ENCODE results near the gene XYLT1.

Gene XYLT1

DNA sequence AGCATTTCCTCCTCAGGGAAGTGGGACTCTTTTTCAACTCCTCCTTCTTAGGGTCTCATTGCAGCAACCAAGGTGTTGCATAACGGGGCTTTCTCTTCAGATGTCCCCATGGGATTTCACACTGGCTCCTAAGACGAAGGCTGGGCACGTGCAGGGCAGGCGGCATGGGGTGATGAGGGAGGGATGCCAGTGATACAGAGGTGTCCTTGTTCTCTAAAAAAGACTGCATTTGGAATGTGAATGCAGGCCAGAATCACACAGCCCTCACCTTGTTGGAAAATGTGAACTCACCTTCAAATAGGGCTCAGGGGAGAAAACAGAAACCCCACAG, 105.6 kb downstream of the XYLT1 start:
- no peak overlapping the region for H3K4me3 ChIP-seq (ENCODE audit: low read depth, low read length)
- TF ChIP-seq, protein P1, sequence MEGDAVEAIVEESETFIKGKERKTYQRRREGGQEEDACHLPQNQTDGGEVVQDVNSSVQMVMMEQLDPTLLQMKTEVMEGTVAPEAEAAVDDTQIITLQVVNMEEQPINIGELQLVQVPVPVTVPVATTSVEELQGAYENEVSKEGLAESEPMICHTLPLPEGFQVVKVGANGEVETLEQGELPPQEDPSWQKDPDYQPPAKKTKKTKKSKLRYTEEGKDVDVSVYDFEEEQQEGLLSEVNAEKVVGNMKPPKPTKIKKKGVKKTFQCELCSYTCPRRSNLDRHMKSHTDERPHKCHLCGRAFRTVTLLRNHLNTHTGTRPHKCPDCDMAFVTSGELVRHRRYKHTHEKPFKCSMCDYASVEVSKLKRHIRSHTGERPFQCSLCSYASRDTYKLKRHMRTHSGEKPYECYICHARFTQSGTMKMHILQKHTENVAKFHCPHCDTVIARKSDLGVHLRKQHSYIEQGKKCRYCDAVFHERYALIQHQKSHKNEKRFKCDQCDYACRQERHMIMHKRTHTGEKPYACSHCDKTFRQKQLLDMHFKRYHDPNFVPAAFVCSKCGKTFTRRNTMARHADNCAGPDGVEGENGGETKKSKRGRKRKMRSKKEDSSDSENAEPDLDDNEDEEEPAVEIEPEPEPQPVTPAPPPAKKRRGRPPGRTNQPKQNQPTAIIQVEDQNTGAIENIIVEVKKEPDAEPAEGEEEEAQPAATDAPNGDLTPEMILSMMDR (IDR thresholded peaks at IDR 0.05; ENCODE audit: low read depth, low read length), result no peak
- DNase-seq (ENCODE audit: low read depth, low spot score), result no peak
- in situ Hi-C loops (cut with HindIII; ENCODE audit: low sequenced_read_pairs), result no loop called here

DNA sequence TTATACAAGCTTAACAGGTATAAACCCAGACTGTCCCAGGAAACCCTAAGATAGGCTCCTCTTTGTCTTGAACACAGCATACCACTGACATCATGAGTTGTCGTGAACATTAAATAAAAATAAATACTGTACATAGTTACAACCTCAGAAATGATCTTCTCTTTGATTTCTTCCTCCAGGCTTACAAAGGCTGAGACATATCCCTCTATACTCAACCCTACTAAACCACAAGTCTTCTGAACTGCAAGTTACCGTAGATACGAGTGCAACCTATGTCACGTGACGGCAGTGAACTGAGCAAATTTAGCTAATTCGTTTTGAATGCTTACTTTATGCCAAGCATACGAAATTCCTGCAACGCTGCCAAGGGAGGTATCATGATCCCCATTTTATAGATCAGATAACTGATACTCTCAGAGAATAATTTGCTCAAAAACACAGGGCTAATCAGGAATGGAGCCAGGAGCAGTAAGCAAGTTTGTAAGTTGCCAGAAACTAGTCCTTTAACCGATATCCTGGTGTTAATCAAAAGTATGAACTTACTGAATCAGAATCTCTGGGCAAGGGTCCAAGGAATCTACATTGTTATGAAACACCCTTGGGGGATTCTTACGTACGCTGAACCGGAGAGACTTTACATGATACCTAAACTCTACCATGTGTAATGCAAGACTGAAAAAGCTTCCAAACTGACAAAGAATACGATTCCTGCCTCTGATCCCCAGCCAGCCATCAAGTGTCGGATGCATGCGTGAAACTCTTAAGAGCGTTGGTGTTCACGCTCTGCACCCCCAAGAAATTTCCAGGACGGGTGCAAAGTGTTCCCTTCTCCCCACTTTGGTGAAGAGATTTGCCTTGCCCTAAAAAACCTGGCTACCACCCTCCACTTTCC, 106.2 kb downstream of the XYLT1 start:
- in situ Hi-C loops (cut with HindIII; ENCODE audit: low sequenced_read_pairs), result no loop called here
- no peak overlapping the region for H3K4me3 ChIP-seq (ENCODE audit: low read depth, low read length)
- DNase-seq (ENCODE audit: low read depth, low spot score), result peak; percentile 92
- TF ChIP-seq, protein P1 (IDR thresholded peaks at IDR 0.05; ENCODE audit: low read depth, low read length), result no peak

DNA sequence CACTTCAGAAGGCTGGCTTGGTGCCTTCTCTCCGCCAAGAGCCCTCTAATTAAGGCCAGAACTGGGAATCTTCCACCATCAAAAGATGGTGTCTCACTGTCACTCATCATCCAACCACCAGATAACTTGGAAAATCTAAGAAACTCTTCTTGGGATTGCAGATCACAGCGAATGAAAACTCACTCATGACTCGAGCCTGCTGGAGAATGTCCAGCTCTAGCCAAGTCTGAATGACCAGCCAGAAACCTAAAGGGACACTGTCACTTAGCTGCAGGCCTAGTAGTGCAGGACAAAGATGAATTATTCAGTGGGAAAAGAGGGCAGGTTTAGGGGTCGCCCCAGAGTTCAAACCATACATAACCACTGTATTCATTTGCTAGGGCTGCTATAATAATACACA, 107.8 kb downstream of the XYLT1 start:
- TF ChIP-seq, protein P1 (IDR thresholded peaks at IDR 0.05; ENCODE audit: low read depth, low read length), result no peak
- in situ Hi-C loops (cut with HindIII; ENCODE audit: low sequenced_read_pairs), result no loop called here
- H3K4me3 ChIP-seq (ENCODE audit: low read depth, low read length), result no peak overlapping the region
- no peak for DNase-seq (ENCODE audit: low read depth, low spot score)

DNA sequence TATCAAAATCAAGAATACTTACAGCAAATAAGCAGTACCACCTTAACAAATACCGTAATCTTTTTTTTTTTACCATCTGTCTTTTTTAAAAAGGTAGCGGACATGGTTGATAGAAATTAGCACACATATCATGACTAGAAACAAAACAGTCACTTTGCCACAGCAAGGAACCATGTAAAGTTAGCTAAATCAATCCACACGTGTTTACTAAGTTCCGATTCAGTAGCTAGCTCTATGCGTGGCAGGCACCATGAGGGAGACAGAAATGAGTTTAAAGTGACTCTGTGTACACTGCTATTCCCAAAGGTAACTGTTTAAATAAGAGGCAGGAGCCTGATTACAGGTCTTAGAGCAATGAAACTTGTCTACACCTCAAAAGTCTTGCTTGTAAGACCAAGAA, 108.6 kb downstream of the XYLT1 start:
- in situ Hi-C loops (cut with HindIII; ENCODE audit: low sequenced_read_pairs), result no loop called here
- H3K4me3 ChIP-seq (ENCODE audit: low read depth, low read length), result no peak overlapping the region
- TF ChIP-seq, protein P1 (IDR thresholded peaks at IDR 0.05; ENCODE audit: low read depth, low read length), result no peak
- no peak for DNase-seq (ENCODE audit: low read depth, low spot score)

DNA sequence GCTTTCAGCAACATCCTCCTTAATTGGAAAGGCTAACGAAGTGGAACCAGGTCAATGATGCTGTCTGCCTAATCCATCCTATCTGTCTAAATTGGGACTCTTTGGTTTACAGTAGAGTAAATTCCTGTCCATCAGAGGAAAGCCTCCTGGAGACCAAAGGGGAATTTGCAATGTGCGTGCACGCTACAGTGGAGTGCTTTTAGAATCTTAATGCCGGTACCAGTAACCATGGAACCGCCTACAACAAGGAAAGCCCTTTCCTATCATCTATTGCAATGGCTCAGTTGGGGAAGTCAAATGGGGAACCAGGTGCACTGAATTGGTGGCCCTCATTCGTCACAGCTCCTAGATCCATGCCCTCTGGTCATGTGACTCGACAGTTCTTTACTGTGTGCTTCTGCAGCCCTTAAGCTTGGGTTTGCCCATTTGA, 110.1 kb downstream of the XYLT1 start:
- TF ChIP-seq, protein P1 (IDR thresholded peaks at IDR 0.05; ENCODE audit: low read depth, low read length), result no peak
- in situ Hi-C loops (cut with HindIII; ENCODE audit: low sequenced_read_pairs), result no loop called here
- no peak for DNase-seq (ENCODE audit: low read depth, low spot score)
- H3K4me3 ChIP-seq (ENCODE audit: low read depth, low read length), result no peak overlapping the region

DNA sequence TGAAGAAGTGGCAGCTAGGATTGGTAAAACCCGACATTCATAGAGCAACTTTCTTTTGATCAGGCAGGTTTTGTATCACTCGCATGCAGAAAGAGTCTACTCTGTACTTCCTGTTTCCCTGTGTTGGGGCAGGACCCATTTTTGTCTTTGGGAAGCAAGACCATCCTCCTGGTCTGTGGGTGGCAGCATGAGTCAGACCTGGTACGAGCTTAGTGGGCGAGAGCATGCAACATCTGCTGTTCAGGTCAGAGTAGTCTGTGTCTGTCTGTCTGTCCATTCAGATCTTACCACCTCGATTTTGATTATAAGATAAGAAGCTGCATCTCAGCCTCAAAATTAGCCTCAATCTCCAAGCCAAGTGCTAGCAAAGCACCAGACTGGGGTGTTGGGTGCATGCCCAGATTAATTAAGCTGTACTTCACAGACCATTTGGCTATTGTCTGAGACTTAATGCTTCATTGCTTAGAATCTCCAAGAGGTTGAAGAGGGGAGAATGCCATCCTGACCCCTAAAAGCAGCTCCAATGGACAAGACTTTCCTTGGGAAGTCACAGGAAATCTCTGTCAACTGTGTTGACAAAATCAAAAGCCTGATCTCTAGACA, 110.9 kb downstream of the XYLT1 start:
- no peak overlapping the region for H3K4me3 ChIP-seq (ENCODE audit: low read depth, low read length)
- TF ChIP-seq, protein P1 (IDR thresholded peaks at IDR 0.05; ENCODE audit: low read depth, low read length), result no peak
- in situ Hi-C loops (cut with HindIII; ENCODE audit: low sequenced_read_pairs), result no loop called here
- DNase-seq (ENCODE audit: low read depth, low spot score), result no peak
